GM04504 (cell line): ENCODE measurements around the gene RS1.

Experiments used
- DNase-seq: peaks from one replicate; pipeline ENCODE4 v3.0.0-alpha.2; 2012; ENCODE audit warnings: low read depth

The RS1 gene

GRCh38 chrX:18598413-18598812, 73.5 kb downstream of the RS1 start:
- no peak for DNase-seq

- DNase-seq = no peak
Measured at GRCh38 chrX:18596096-18596495, 75.8 kb downstream of the RS1 start.

- DNase-seq = no peak
Measured at GRCh38 chrX:18594079-18594478, 77.8 kb downstream of the RS1 start.

- DNase-seq = no peak
Measured at GRCh38 chrX:18591834-18592233, 80.1 kb downstream of the RS1 start.
